ENCODE measurements around the gene SURF4. TPM values are rescaled to one million over a fixed set of nuclear protein-coding genes. Genes with fewer than 3 reads are reported as not detected.

Gene SURF4
- total RNA-seq, 1 experiment from 2014 or later, result 232 TPM

Other genes with a start within 250 kb of the SURF4 start
- 1.2 TPM in 2 replicates for gene GBGT1, start 212.1 kb downstream of the SURF4 start, total RNA-seq (2014; rRNA removed; shearing (Covaris generic))
- gene OBP2B, start 166.8 kb downstream of the SURF4 start, total RNA-seq (2014; rRNA removed; shearing (Covaris generic)), result not detected in 2 replicates
- gene ABO, start 100.9 kb downstream of the SURF4 start, total RNA-seq (2014; rRNA removed; shearing (Covaris generic)), result not detected in 2 replicates
- gene SURF6, start 39.9 kb downstream of the SURF4 start, total RNA-seq (2014; rRNA removed; shearing (Covaris generic)), result 27.8 and 29.2 TPM in 2 replicates
- gene MED22, start 27.9 kb downstream of the SURF4 start, total RNA-seq (2014; rRNA removed; shearing (Covaris generic)), result 60.2 and 71.8 TPM in 2 replicates
- gene RPL7A, start 27.8 kb downstream of the SURF4 start, total RNA-seq (2014; rRNA removed; shearing (Covaris generic)), result 3,575 and 3,860 TPM in 2 replicates
- gene SURF1, start 19.6 kb downstream of the SURF4 start, total RNA-seq (2014; rRNA removed; shearing (Covaris generic)), result 19.0 and 19.3 TPM in 2 replicates
- 34.7 and 36.2 TPM in 2 replicates for gene SURF2, start 19.5 kb downstream of the SURF4 start, total RNA-seq (2014; rRNA removed; shearing (Covaris generic))
- gene STKLD1, start 306 bp upstream of the SURF4 start, total RNA-seq (2014; rRNA removed; shearing (Covaris generic)), result 1.7 and 1.8 TPM in 2 replicates
- 39.5 and 41.0 TPM in 2 replicates for gene REXO4, start 42.0 kb upstream of the SURF4 start, total RNA-seq (2014; rRNA removed; shearing (Covaris generic))
- 0.42 and 0.43 TPM in 2 replicates for gene ADAMTS13, start 46.3 kb upstream of the SURF4 start, total RNA-seq (2014; rRNA removed; shearing (Covaris generic))
- 12.1 and 13.6 TPM in 2 replicates for gene CACFD1, start 83.9 kb upstream of the SURF4 start, total RNA-seq (2014; rRNA removed; shearing (Covaris generic))
- 20.3 and 23.4 TPM in 2 replicates for gene SLC2A6, start 103.0 kb upstream of the SURF4 start, total RNA-seq (2014; rRNA removed; shearing (Covaris generic))
- 1.1 and 2.0 TPM in 2 replicates for gene MYMK, start 148.9 kb upstream of the SURF4 start, total RNA-seq (2014; rRNA removed; shearing (Covaris generic))
- gene ADAMTSL2, start 158.6 kb upstream of the SURF4 start, total RNA-seq (2014; rRNA removed; shearing (Covaris generic)), result 3.3 and 3.5 TPM in 2 replicates
- 2.5 and 3.4 TPM in 2 replicates for gene FAM163B, start 233.3 kb upstream of the SURF4 start, total RNA-seq (2014; rRNA removed; shearing (Covaris generic))